Measurements from ENCODE around the gene MAFG. TPM values are rescaled to one million over a fixed set of nuclear protein-coding genes. Genes with fewer than 3 reads are reported as not detected.

The MAFG gene
- total RNA-seq, 1 experiment from 2014 or later: 49.7 TPM

DNA sequence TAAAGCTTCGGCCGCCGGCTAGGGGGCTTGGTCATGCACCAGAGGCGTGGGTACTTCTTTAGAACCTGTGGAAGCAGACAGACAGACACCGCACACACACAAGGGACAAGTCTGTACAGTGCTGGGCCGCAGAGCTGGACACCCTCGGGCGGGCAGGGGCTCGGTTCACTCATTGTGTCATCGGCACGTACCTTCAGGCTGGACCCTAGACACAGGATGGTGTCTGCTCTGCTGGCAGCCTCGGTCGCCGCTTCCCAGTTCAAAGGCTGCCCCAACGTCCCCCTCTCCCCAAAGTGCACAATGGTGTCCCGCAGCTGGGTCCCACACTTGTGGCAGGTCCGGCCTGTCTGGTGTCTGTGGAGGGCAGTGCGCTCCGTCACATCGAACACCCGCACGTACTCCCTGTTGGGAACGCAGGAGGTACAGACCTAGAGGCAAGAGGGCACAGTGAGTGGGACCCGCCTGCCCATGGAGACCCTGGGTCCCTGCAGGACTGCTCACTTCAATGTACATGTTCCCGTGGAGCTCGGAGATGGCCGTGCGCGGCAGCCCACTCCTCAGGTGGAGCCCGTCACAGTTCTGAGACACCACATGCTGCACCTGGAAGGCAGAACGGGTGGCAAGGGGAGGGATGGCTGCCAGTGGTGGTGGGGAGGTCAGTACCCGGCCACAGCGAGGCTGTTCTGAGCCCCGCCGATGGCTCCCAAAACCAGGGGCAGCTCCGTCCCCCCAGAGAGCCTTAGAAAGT lies 13.3 kb downstream of the MAFG start:
- POLR2A ChIA-PET (ENCODE audit: low non-redundant PET): no interaction called here
- intact Hi-C loops (cut with micrococcal nuclease; ENCODE audit: unreplicated experiment): no loop called here
- BruUV-seq (replicated peaks): no TSS peak
- no peaks in the 10 kb centered on the region for H3K9me3 ChIP-seq (ENCODE audit: low read depth, low read length, poor library complexity, severe bottlenecking)
- no peak overlapping the region for H3K27ac ChIP-seq (ENCODE audit: low read depth, low read length, poor library complexity, severe bottlenecking)
- peaks cover 30% of the 10 kb centered on the region for H3K36me3 ChIP-seq (ENCODE audit: insufficient read depth, low read length, poor library complexity, severe bottlenecking)
- DNase-seq (ENCODE audit: low spot score): no peak
- peaks cover 12% of the 10 kb centered on the region for H3K4me1 ChIP-seq (ENCODE audit: insufficient read depth, low read length, poor library complexity, severe bottlenecking)
- H3K4me3 ChIP-seq (ENCODE audit: low read depth, low read length, poor library complexity, severe bottlenecking): no peak overlapping the region
- H3K27me3 ChIP-seq (replicated peaks; ENCODE audit: insufficient read depth, low read depth, low read length, poor library complexity): no peaks in the 10 kb centered on the region
- CTCF ChIA-PET: no interaction called here
- TF ChIP-seq EZH2 (IDR thresholded peaks at IDR 0.05; ENCODE audit: borderline replicate concordance, low read depth, low read length, poor library complexity, severe bottlenecking) (no peak), CTCF (conservative IDR thresholded peaks at IDR 0.05; ENCODE audit: low read depth, low read length) (no peak)

DNA sequence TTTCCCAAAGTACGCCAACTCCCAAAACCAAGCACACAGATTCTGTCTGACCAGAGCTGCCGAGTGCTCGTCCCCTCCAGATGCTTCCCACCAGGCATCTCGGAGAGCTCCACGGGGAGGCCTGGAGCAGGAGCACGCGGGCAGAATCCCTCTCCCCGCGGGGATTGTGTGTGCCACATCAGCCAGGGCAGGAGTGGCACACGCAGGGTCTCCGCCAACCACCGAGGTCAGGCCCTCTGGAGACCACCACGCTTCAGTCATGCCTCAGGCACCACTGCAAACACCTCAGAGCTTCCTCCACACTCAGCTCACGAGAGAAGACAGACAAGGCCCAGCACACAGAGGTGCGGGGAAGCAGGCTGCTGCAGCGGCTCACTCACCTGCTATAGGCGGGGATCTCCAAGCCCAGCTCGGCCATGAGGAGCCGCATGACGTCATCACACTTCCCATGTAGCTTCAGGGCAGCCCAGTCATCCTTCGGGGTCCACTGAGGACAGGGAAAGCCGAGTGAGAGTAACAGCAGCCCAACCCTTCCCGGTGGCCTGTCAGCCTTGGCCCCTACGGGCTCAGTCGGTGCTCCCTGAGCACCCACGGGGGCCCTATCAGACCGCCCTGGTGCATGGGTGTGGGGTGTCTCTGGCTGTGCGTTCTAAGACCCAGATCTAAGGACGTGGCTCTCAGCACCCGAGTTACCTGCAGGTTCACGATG lies 14.0 kb downstream of the MAFG start:
- POLR2A ChIA-PET (ENCODE audit: low non-redundant PET): no interaction called here
- Histone ChIP-seq H3K4me3 (ENCODE audit: low read depth, low read length, poor library complexity, severe bottlenecking) (no peak overlapping the region), H3K9me3 (ENCODE audit: low read depth, low read length, poor library complexity, severe bottlenecking) (no peaks in the 10 kb centered on the region), H3K27ac (ENCODE audit: low read depth, low read length, poor library complexity, severe bottlenecking) (no peak overlapping the region), H3K36me3 (ENCODE audit: insufficient read depth, low read length, poor library complexity, severe bottlenecking) (peaks cover 34% of the 10 kb centered on the region), H3K4me1 (ENCODE audit: insufficient read depth, low read length, poor library complexity, severe bottlenecking) (peaks cover 12% of the 10 kb centered on the region), H3K27me3 (replicated peaks; ENCODE audit: insufficient read depth, low read depth, low read length, poor library complexity) (no peaks in the 10 kb centered on the region)
- TF ChIP-seq CTCF (conservative IDR thresholded peaks at IDR 0.05; ENCODE audit: low read depth, low read length): no peak
- TF ChIP-seq EZH2 (IDR thresholded peaks at IDR 0.05; ENCODE audit: borderline replicate concordance, low read depth, low read length, poor library complexity, severe bottlenecking): no peak
- DNase-seq (ENCODE audit: low spot score): no peak
- CTCF ChIA-PET: no interaction called here
- no TSS peak for BruUV-seq (replicated peaks)
- intact Hi-C loops (cut with micrococcal nuclease; ENCODE audit: unreplicated experiment): no loop called here

- TF ChIP-seq CTCF (conservative IDR thresholded peaks at IDR 0.05; ENCODE audit: low read depth, low read length) (no peak), EZH2 (IDR thresholded peaks at IDR 0.05; ENCODE audit: borderline replicate concordance, low read depth, low read length, poor library complexity, severe bottlenecking) (no peak)
- Histone ChIP-seq H3K4me3 (ENCODE audit: low read depth, low read length, poor library complexity, severe bottlenecking) (no peak overlapping the region), H3K27ac (ENCODE audit: low read depth, low read length, poor library complexity, severe bottlenecking) (no peak overlapping the region), H3K27me3 (replicated peaks; ENCODE audit: insufficient read depth, low read depth, low read length, poor library complexity) (no peaks in the 10 kb centered on the region), H3K4me1 (ENCODE audit: insufficient read depth, low read length, poor library complexity, severe bottlenecking) (peaks cover 12% of the 10 kb centered on the region), H3K36me3 (ENCODE audit: insufficient read depth, low read length, poor library complexity, severe bottlenecking) (peaks cover 42% of the 10 kb centered on the region), H3K9me3 (ENCODE audit: low read depth, low read length, poor library complexity, severe bottlenecking) (no peaks in the 10 kb centered on the region)
- intact Hi-C loops (cut with micrococcal nuclease; ENCODE audit: unreplicated experiment): no loop called here
- no TSS peak for BruUV-seq (replicated peaks)
- CTCF ChIA-PET: no interaction called here
- POLR2A ChIA-PET (ENCODE audit: low non-redundant PET): no interaction called here
- DNase-seq (ENCODE audit: low spot score): no peak
These were observed 14.9 kb downstream of the MAFG start for GRCh38 chr17:81912441-81913309.
